HEK293T (cell line): Measurements from ENCODE around the gene RPGRIP1L.
A peak's percentile ranks its signal among the peaks of the same experiment; 100 is the strongest.
"Not testable (repeated sequence)": the region's sequence is repeated elsewhere in the genome, so short reads cannot be mapped to it uniquely, and the experiment has no call there.

Experiments
- CTCF ChIA-PET: fragments of 350-600 bp; formaldehyde crosslinking; extraction: SDS; loops from one replicate; lab custom pipeline; 2021; ENCODE audit warnings: antibody characterized with exemption, inconsistent platforms; lab: Yijun Ruan, JAX
- POLR2A ChIA-PET: fragments of 350-600 bp; formaldehyde crosslinking; extraction: SDS; loops from one replicate; lab custom pipeline; 2020; ENCODE audit warnings: antibody characterized with exemption, inconsistent platforms; lab: Yijun Ruan, JAX
- DNase-seq: peaks from one replicate; pipeline ENCODE4 v3.0.0; 2012; ENCODE audit warnings: mixed read lengths; ENCODE audit errors: extremely low spot score
- ARNT ChIP-seq: fragments of 450-650 bp; IDR thresholded peaks from 2 replicates; pipeline ENCODE4 v1.6.1; 2017; ENCODE audit warnings: mild to moderate bottlenecking
- BHLHE40 ChIP-seq: fragments of 450-650 bp; IDR thresholded peaks from 2 replicates; pipeline ENCODE4 v1.6.1; 2016; ENCODE audit warnings: mild to moderate bottlenecking, moderate library complexity, borderline replicate concordance
- CTBP1 ChIP-seq: fragments of 450-650 bp; IDR thresholded peaks from 2 replicates; pipeline ENCODE4 v1.6.1; 2016; ENCODE audit warnings: borderline replicate concordance
- ELF4 ChIP-seq: fragments of 450-650 bp; IDR thresholded peaks from 2 replicates; pipeline ENCODE4 v1.6.1; 2017; ENCODE audit warnings: antibody characterized with exemption
- FOXA1 ChIP-seq: fragments of 450-650 bp; IDR thresholded peaks from 2 replicates; pipeline ENCODE4 v1.6.1; 2016; ENCODE audit warnings: mild to moderate bottlenecking
- FOXK2 ChIP-seq: fragments of 450-650 bp; IDR thresholded peaks from 2 replicates; pipeline ENCODE4 v1.6.1; 2016; ENCODE audit warnings: mild to moderate bottlenecking
- FOXM1 ChIP-seq: fragments of 450-650 bp; IDR thresholded peaks from 2 replicates; pipeline ENCODE4 v1.6.1; 2017; ENCODE audit warnings: mild to moderate bottlenecking, borderline replicate concordance
- HDGF ChIP-seq: fragments of 450-650 bp; IDR thresholded peaks from 2 replicates; pipeline ENCODE4 v1.6.1; 2017; ENCODE audit warnings: antibody characterized with exemption, borderline replicate concordance
- L3MBTL2 ChIP-seq: fragments of 450-650 bp; conservative IDR thresholded peaks from 2 replicates; pipeline ENCODE4 v1.6.1; 2016; ENCODE audit warnings: mild to moderate bottlenecking
- LEF1 ChIP-seq: fragments of 450-650 bp; IDR thresholded peaks from 2 replicates; pipeline ENCODE4 v1.6.1; 2017; ENCODE audit warnings: mild to moderate bottlenecking, borderline replicate concordance
- NFRKB ChIP-seq: fragments of 450-650 bp; IDR thresholded peaks from 2 replicates; pipeline ENCODE4 v1.6.1; 2016; ENCODE audit warnings: mild to moderate bottlenecking, moderate library complexity
- SP1 ChIP-seq: fragments of 450-650 bp; IDR thresholded peaks from 2 replicates; pipeline ENCODE4 v1.6.1; 2017
- SUZ12 ChIP-seq: fragments of 450-650 bp; IDR thresholded peaks from 2 replicates; pipeline ENCODE4 v1.6.1; 2016; ENCODE audit warnings: mild to moderate bottlenecking
- TARDBP ChIP-seq: fragments of 450-650 bp; IDR thresholded peaks from 2 replicates; pipeline ENCODE4 v1.6.1; 2016
- ZNF384 ChIP-seq: fragments of 450-650 bp; IDR thresholded peaks from 2 replicates; pipeline ENCODE4 v1.6.1; 2016
- TF ChIP-seq, protein P1 (sequence below): fragments of 450-650 bp; IDR thresholded peaks from 2 replicates; pipeline ENCODE4 v1.6.1; 2016

Gene RPGRIP1L

DNA sequence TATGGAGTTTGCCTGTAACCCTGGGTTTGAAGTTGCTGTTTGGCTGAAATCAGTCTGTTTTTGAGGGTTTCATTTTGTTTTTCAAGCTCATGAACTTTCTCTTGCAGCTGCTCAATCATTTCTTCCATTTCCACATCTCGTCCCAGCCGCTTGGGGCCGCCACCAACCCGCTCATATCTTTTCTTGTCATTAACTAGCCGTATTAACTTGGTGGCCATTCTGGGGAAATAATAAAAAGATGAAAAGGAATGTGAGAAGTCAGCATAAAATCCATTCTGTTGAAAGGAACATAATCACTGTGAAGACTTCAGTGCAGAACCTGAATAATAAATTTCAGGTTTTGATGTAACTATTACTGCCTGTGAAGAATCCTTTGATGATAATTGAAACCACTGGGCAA, 11.5 kb downstream of the RPGRIP1L start:
- DNase-seq, result no peak
- no peak for TF ChIP-seq HDGF
- TF ChIP-seq SUZ12, result no peak
- TF ChIP-seq, protein P1, sequence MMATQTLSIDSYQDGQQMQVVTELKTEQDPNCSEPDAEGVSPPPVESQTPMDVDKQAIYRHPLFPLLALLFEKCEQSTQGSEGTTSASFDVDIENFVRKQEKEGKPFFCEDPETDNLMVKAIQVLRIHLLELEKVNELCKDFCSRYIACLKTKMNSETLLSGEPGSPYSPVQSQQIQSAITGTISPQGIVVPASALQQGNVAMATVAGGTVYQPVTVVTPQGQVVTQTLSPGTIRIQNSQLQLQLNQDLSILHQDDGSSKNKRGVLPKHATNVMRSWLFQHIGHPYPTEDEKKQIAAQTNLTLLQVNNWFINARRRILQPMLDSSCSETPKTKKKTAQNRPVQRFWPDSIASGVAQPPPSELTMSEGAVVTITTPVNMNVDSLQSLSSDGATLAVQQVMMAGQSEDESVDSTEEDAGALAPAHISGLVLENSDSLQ, result no peak
- TF ChIP-seq BHLHE40, result no peak
- TF ChIP-seq FOXA1, result no peak
- no peak for TF ChIP-seq ELF4
- TF ChIP-seq L3MBTL2, result no peak
- TF ChIP-seq TARDBP, result no peak
- TF ChIP-seq FOXM1, result no peak
- TF ChIP-seq LEF1, result no peak
- TF ChIP-seq NFRKB, result no peak
- no peak for TF ChIP-seq ZNF384
- TF ChIP-seq ARNT, result no peak
- TF ChIP-seq FOXK2, result no peak
- TF ChIP-seq CTBP1, result no peak
- TF ChIP-seq SP1, result no peak
- ChIA-PET POLR2A (no interaction called here), CTCF (interaction anchor here (0.5 to 1.2 kb wide), 3 partner anchors 81 to 190 kb away, joined by 4 read pairs; no protein-coding TSS in a partner anchor)

DNA sequence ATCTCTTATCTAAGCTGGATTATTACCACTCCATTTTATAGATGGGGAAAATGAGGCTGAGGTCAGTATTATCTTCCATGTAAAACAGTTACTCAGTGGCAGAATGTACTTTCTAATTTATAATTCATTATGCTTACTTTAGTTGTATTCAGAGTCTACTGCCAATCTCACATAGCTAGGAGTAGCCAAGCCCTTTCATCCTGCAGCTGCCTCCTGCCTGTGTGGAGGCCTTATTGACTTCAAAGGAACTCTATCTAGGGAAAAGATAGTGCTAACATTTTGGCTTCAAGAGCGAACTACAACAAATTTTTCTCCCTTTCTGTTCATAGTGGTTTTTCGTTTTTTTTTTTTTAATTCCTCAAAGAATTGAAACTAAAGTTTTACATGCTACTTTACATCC, 12.9 kb downstream of the RPGRIP1L start:
- TF ChIP-seq FOXA1 (no peak), BHLHE40 (no peak), LEF1 (no peak), TARDBP (no peak)
- ChIA-PET CTCF (interaction anchor here (0.6 to 0.7 kb wide), 2 partner anchors 44 to 1230 kb away, joined by 3 to 4 read pairs; no protein-coding TSS in a partner anchor), POLR2A (no interaction called here)
- DNase-seq, result no peak

DNA sequence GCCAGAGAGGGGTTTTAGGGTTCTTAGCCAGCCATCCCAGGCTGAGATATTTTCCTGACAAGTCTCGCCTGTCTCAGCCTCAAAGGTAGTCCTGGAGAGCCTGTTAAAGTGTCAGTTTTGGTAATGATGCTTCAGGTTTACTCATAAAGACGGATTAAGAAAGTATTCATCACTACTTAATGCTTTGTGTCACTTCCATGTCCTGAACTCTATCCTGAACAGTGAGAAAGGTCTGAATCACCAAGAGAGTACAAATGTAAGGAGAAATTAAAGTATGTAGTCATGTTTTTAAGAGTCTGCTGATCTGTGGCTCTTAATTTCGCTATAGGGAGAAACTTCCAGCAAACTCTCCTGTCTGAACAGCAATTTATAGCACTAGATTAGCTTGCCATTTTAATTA, 14.0 kb downstream of the RPGRIP1L start:
- no peak for DNase-seq
- POLR2A ChIA-PET, result no interaction called here
- CTCF ChIA-PET, result no interaction called here
- TF ChIP-seq FOXK2 (no peak), SUZ12 (no peak), ZNF384 (no peak), HDGF (no peak), FOXA1 (no peak), FOXM1 (no peak), TARDBP (no peak), LEF1 (no peak), ARNT (no peak), CTBP1 (no peak), BHLHE40 (no peak), SP1 (no peak), ELF4 (no peak), NFRKB (no peak), L3MBTL2 (no peak)
- TF ChIP-seq, protein P1, result no peak

DNA sequence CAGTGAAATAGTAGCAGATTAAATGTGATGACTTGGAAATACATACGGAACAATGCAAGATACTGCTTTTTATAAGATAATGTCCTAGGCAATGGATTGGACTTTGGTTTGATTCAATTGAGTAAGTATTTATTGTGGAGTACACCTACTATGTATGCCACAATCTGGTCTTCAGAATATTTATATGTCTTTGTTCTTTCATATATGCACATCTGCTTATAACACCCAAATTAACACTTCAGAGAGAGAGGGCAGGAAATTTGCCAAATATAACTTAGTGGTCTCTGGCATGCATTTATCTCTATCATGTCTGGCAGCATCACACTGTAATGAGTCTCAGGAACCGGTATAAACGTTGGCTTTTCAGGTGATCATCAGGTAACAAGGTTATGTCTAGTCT, 16.9 kb downstream of the RPGRIP1L start:
- CTCF ChIA-PET, result no interaction called here
- DNase-seq, result no peak

DNA sequence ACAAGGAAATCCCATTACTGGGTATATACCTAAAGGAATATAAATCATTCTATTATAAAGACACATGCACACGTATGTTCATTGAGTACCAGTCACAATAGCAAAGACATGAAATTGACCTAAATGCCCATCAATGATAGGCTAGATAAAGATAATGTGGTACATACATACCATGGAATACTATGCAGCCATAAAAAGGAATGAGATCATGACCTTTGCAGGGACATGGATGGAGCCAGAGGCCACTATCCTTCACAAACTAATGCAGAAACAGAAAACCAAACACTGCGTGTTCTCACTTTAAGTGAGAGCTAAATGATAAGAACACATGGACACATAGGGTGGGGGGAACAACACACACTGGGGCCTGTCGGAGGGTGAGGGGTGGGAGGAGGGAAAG, 18.3 kb downstream of the RPGRIP1L start:
- DNase-seq, CTCF ChIA-PET, POLR2A ChIA-PET: not testable (repeated sequence)

More for the DNA sequence above, 16.9 kb downstream of the RPGRIP1L start:
- no peak for TF ChIP-seq FOXK2
- POLR2A ChIA-PET, result no interaction called here

DNA sequence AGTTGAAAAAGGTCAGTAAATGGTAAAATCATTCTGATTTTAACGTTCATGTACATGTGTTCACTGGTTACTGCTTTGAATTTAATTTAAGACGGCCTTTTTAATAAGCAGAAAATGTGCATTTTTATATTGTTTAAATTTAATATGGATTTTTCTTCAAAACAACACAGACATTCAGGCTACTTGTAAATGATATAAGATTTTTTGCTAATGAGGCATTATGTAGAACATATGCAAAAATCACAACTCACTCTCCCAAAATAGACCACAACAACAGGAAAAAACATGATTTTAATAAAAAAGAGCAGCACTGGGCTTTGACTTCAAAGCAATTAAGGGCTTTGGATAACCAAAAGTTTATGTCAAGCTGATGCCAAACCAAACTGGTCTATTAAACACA, 22.3 kb downstream of the RPGRIP1L start:
- CTCF ChIA-PET, result no interaction called here
- TF ChIP-seq FOXM1 (no peak), TARDBP (no peak), BHLHE40 (no peak), ELF4 (no peak), FOXA1 (no peak), L3MBTL2 (no peak), CTBP1 (no peak), SUZ12 (no peak), ZNF384 (no peak)
- TF ChIP-seq, protein P1, result no peak
- DNase-seq, result no peak
- POLR2A ChIA-PET, result no interaction called here

DNA sequence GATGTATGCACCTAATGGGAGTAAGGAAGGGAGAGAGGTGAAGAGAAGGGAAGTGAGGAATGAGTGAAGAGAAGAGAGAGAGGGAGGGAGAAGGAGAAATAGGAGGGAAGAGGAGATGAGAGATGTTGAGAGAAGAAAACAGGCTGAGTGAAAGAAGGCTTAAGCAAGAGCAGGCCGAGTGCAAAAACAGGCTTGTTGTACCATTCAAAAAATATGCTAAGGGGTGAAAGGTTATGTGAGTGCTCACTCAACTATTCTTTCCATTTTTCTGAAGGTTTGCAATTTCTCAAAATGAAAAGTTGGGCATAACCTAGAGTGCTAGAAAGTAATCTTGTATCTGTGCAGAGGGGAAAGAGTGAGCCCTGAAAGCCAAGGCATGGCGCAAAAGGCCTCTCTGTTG, 22.9 kb downstream of the RPGRIP1L start:
- POLR2A ChIA-PET, result no interaction called here
- CTCF ChIA-PET, result no interaction called here
- peak; percentile 11 for DNase-seq
- TF ChIP-seq ELF4 (no peak), L3MBTL2 (no peak), CTBP1 (no peak), TARDBP (no peak), FOXM1 (no peak), HDGF (no peak), SUZ12 (no peak), BHLHE40 (no peak), ZNF384 (no peak), LEF1 (no peak), NFRKB (no peak), SP1 (no peak)
